Loucy (cell line): ENCODE measurements around the gene FHIT.

Experiments used
- H2AFZ ChIP-seq: fragments of 200-600 bp; sonication (generic); 2 replicates; pipeline ENCODE4 v1.6.0; 2016; ENCODE audit warnings: antibody characterized with exemption, mild to moderate bottlenecking, low read length, moderate library complexity
- H3F3A ChIP-seq: fragments of 200-600 bp; 2 replicates; pipeline ENCODE4 v1.6.0; 2016; ENCODE audit warnings: antibody characterized with exemption, low read depth, mild to moderate bottlenecking
- H3K27me3 ChIP-seq: fragments of 200-600 bp; sonication (generic); 2 replicates; pipeline ENCODE4 v1.6.1; 2014; ENCODE audit warnings: low read length, mild to moderate bottlenecking; ENCODE audit not compliant: insufficient read depth, poor library complexity, severe bottlenecking
- H3K36me3 ChIP-seq: fragments of 200-600 bp; sonication (generic); 2 replicates; pipeline ENCODE4 v1.6.1; 2016; ENCODE audit warnings: low read length; ENCODE audit not compliant: insufficient read depth
- H3K4me1 ChIP-seq: fragments of 200-600 bp; sonication (generic); 2 replicates; pipeline ENCODE4 v1.5.1; 2014; ENCODE audit warnings: low read length, mild to moderate bottlenecking; ENCODE audit not compliant: insufficient read depth, poor library complexity, severe bottlenecking
- H3K4me2 ChIP-seq: fragments of 200-600 bp; sonication (generic); 2 replicates; pipeline ENCODE4 v1.6.0; 2014; ENCODE audit warnings: antibody characterized with exemption, low read length, low read depth, mild to moderate bottlenecking; ENCODE audit not compliant: poor library complexity, severe bottlenecking
- H3K4me3 ChIP-seq: fragments of 200-600 bp; sonication (generic); 2 replicates; pipeline ENCODE4 v1.5.1; 2014; ENCODE audit warnings: low read length, mild to moderate bottlenecking, mixed read lengths; ENCODE audit not compliant: poor library complexity, severe bottlenecking
- H3K79me2 ChIP-seq: fragments of 200-600 bp; sonication (generic); 2 replicates; pipeline ENCODE4 v1.6.1; 2014; ENCODE audit warnings: low read length; ENCODE audit not compliant: insufficient read depth
- H3K9ac ChIP-seq: fragments of 200-600 bp; sonication (generic); 2 replicates; pipeline ENCODE4 v1.6.0; 2014; ENCODE audit warnings: mild to moderate bottlenecking, low read depth, low read length, moderate library complexity; ENCODE audit not compliant: poor library complexity, severe bottlenecking
- H3K9me2 ChIP-seq: fragments of 200-600 bp; sonication (generic); replicated peaks from 2 replicates; pipeline ENCODE4 v1.6.1; 2016; ENCODE audit warnings: low read depth, low read length, mixed read lengths
- H3K9me3 ChIP-seq: fragments of 200-600 bp; sonication (generic); 2 replicates; pipeline ENCODE4 v1.6.1; 2014; ENCODE audit warnings: mild to moderate bottlenecking, antibody characterized with exemption, low read length, low read depth; ENCODE audit not compliant: insufficient read depth
- H4K20me1 ChIP-seq: fragments of 200-600 bp; sonication (generic); 2 replicates; pipeline ENCODE4 v1.6.0; 2014; ENCODE audit warnings: antibody characterized with exemption, low read length, mild to moderate bottlenecking; ENCODE audit not compliant: insufficient read depth, poor library complexity, severe bottlenecking
- EZH2phosphoT487 ChIP-seq: fragments of 200-600 bp; IDR thresholded peaks from 2 replicates; pipeline ENCODE4 v1.6.1; 2018; ENCODE audit warnings: antibody characterized with exemption, mild to moderate bottlenecking, moderate library complexity, borderline replicate concordance
- TF ChIP-seq, protein P1 (sequence below): fragments of 200-600 bp; sonication (generic); conservative IDR thresholded peaks from 2 replicates; pipeline ENCODE4 v1.5.1; 2014; ENCODE audit warnings: mild to moderate bottlenecking, antibody characterized with exemption, low read length

FHIT gene

DNA sequence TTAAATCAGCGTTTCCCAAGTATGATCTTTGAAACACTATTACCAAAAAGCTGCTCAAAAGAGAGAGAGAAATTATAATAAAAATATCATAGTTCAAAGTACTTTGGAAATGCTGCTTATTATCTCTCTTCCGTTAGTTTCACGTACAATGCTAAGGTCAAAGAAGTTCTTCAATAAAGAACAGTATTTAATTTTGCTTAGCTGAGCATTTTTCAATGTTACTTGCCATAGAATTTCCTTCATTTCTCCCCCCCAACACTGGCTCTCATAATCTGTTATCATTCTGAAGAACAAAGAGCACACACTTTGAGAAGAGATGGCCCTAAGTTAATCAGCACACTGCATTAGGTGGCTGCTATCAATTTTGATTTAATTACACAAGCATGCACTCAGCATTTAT lies 1360.6 kb downstream of the FHIT start:
- H3K36me3 ChIP-seq: no peaks in the 10 kb centered on the region
- H3K4me1 ChIP-seq: peaks cover 11% of the 10 kb centered on the region
- H3K4me3 ChIP-seq: no peak overlapping the region
- no peaks in the 10 kb centered on the region for H4K20me1 ChIP-seq
- H3K9ac ChIP-seq: no peak overlapping the region
- no peaks in the 10 kb centered on the region for H3K9me2 ChIP-seq
- H3K9me3 ChIP-seq: no peaks in the 10 kb centered on the region
- no peaks in the 10 kb centered on the region for H3K27me3 ChIP-seq
- H3K79me2 ChIP-seq: no peaks in the 10 kb centered on the region
- no peak for TF ChIP-seq EZH2phosphoT487
- H2AFZ ChIP-seq: no peak overlapping the region
- no peaks in the 10 kb centered on the region for H3F3A ChIP-seq
- H3K4me2 ChIP-seq: no peak overlapping the region

DNA sequence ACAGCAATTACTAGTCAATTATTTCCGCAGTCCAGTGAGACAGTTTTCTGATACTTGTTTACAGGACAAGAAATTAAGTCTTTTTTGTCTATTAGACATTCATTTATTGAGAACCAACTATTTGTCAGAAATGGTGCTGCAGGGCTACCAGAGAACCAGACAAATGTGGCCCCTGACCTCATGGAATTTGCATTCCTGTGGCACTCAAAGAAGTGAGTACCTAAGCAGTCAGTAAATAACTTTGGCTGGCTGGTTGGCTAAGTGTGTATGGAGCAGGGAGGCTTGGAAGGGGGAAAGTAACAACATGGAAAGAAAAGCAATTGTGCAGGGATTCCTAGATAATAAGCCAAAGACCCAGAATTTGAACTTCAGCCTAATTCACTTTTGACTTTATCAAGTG lies 1364.5 kb downstream of the FHIT start:
- Histone ChIP-seq H3K4me3 (no peak overlapping the region), H3K9me3 (no peaks in the 10 kb centered on the region), H3K27me3 (no peaks in the 10 kb centered on the region), H3K9me2 (no peaks in the 10 kb centered on the region), H2AFZ (no peak overlapping the region), H3K36me3 (no peaks in the 10 kb centered on the region), H3K4me2 (no peak overlapping the region), H3K79me2 (no peaks in the 10 kb centered on the region), H3F3A (no peaks in the 10 kb centered on the region), H3K9ac (no peak overlapping the region), H4K20me1 (no peaks in the 10 kb centered on the region), H3K4me1 (peaks cover 20% of the 10 kb centered on the region)
- TF ChIP-seq, protein P1, sequence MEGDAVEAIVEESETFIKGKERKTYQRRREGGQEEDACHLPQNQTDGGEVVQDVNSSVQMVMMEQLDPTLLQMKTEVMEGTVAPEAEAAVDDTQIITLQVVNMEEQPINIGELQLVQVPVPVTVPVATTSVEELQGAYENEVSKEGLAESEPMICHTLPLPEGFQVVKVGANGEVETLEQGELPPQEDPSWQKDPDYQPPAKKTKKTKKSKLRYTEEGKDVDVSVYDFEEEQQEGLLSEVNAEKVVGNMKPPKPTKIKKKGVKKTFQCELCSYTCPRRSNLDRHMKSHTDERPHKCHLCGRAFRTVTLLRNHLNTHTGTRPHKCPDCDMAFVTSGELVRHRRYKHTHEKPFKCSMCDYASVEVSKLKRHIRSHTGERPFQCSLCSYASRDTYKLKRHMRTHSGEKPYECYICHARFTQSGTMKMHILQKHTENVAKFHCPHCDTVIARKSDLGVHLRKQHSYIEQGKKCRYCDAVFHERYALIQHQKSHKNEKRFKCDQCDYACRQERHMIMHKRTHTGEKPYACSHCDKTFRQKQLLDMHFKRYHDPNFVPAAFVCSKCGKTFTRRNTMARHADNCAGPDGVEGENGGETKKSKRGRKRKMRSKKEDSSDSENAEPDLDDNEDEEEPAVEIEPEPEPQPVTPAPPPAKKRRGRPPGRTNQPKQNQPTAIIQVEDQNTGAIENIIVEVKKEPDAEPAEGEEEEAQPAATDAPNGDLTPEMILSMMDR: no peak
- no peak for TF ChIP-seq EZH2phosphoT487

DNA sequence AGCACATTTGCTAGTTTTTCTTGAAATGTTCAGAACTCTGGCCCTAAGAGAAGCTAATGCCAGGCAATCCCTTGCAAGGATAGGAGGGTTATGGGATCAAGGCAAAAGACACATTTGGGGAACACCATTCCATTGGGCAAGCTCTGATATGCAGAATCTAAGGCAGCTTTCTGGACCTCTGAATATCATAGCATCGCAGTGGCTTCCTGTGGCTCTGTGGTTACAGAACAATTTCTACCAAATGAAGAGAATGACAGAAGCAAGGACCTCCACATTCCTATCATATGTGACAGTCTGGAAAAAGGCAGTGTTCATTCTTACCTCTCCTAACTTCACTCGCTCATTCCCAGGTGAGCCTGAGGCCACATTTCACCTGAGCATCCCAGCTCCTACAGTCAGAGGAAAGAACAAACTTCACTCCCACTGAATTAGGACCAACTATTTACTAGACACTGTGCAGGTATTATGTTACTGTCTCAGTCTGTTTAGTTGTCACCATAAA lies 1365.3 kb downstream of the FHIT start:
- no peaks in the 10 kb centered on the region for H3K9me2 ChIP-seq
- peaks cover 26% of the 10 kb centered on the region for H3K4me1 ChIP-seq
- H3K27me3 ChIP-seq: no peaks in the 10 kb centered on the region
- no peak for TF ChIP-seq EZH2phosphoT487
- TF ChIP-seq, protein P1: no peak
- no peaks in the 10 kb centered on the region for H3F3A ChIP-seq
- H3K4me2 ChIP-seq: peak overlapping the region; percentile 7
- H2AFZ ChIP-seq: no peak overlapping the region
- H3K9me3 ChIP-seq: no peaks in the 10 kb centered on the region
- H3K36me3 ChIP-seq: no peaks in the 10 kb centered on the region
- H4K20me1 ChIP-seq: no peaks in the 10 kb centered on the region
- H3K4me3 ChIP-seq: no peak overlapping the region
- H3K79me2 ChIP-seq: no peaks in the 10 kb centered on the region
- no peak overlapping the region for H3K9ac ChIP-seq

DNA sequence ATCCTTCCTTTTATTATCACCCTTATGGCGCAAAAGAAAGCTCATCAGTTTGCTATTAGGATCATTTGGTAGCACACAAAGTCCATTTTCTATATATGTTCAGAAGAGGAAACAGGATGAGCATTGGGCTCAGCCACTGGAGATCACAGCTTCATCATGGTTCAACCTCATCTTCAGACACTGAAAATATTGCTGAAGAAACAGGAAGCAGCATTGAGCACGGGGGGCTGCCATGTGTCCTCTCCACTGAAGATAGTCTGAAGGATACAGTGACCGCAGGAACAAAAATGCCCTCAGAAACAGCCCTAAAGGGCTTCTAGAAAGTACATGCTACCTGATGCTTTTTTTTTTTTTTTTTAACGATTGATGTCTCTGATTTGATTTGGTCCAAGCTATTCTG lies 1366.2 kb downstream of the FHIT start:
- Histone ChIP-seq H3K9me3 (no peaks in the 10 kb centered on the region), H3K9ac (no peak overlapping the region), H3K79me2 (no peaks in the 10 kb centered on the region), H3F3A (no peaks in the 10 kb centered on the region), H3K4me3 (no peak overlapping the region), H2AFZ (no peak overlapping the region), H3K9me2 (no peaks in the 10 kb centered on the region), H3K4me2 (no peak overlapping the region), H3K27me3 (no peaks in the 10 kb centered on the region), H3K36me3 (no peaks in the 10 kb centered on the region), H4K20me1 (no peaks in the 10 kb centered on the region), H3K4me1 (peaks cover 29% of the 10 kb centered on the region)
- TF ChIP-seq, protein P1: no peak
- no peak for TF ChIP-seq EZH2phosphoT487
